Smooth muscle cell (in vitro differentiated cells): Measurements from ENCODE around the gene PHLDB1. TPM values are rescaled to one million over a fixed set of nuclear protein-coding genes. Genes with fewer than 3 reads are reported as not detected.
A peak's percentile ranks its signal among the peaks of the same experiment; 100 is the strongest.

ENCODE experiments used
- DNase-seq: peaks from one replicate; lab custom pipeline; 2025; ENCODE audit not compliant: unreplicated experiment; lab: John Stamatoyannopoulos, UW
- H2AFZ ChIP-seq: fragments of 200-600 bp; sonication (generic); 2 replicates; pipeline ENCODE4 v1.6.0; 2016; ENCODE audit warnings: antibody characterized with exemption, low read depth, mild to moderate bottlenecking
- H3F3A ChIP-seq: fragments of 200-600 bp; sonication (generic); 2 replicates; pipeline ENCODE4 v1.6.0; 2017; ENCODE audit warnings: antibody characterized with exemption, low read depth
- H3K27ac ChIP-seq: fragments of 200-600 bp; sonication (generic); 2 replicates; pipeline ENCODE4 v1.5.1; 2016; ENCODE audit warnings: low read depth, mild to moderate bottlenecking
- H3K27me3 ChIP-seq: fragments of 200-600 bp; sonication (generic); 2 replicates; pipeline ENCODE4 v1.6.1; 2016; ENCODE audit warnings: low read depth, mild to moderate bottlenecking
- H3K36me3 ChIP-seq: fragments of 200-600 bp; sonication (generic); 2 replicates; pipeline ENCODE4 v1.5.1; 2016; ENCODE audit warnings: low read depth
- H3K4me1 ChIP-seq: fragments of 200-600 bp; sonication (generic); 2 replicates; pipeline ENCODE4 v1.5.1; 2016; ENCODE audit warnings: low read depth
- H3K4me2 ChIP-seq: fragments of 200-600 bp; sonication (generic); 2 replicates; pipeline ENCODE4 v1.6.0; 2016; ENCODE audit warnings: mild to moderate bottlenecking
- H3K4me3 ChIP-seq: fragments of 200-600 bp; sonication (generic); 2 replicates; pipeline ENCODE4 v1.5.1; 2016; ENCODE audit warnings: mild to moderate bottlenecking
- H3K79me2 ChIP-seq: fragments of 200-600 bp; sonication (generic); 2 replicates; pipeline ENCODE4 v1.6.0; 2016; ENCODE audit warnings: low read depth, mild to moderate bottlenecking
- H3K9ac ChIP-seq: fragments of 200-600 bp; sonication (generic); 2 replicates; pipeline ENCODE4 v1.6.0; 2016; ENCODE audit warnings: low read depth
- H3K9me3 ChIP-seq: fragments of 200-600 bp; sonication (generic); replicated peaks from 2 replicates; pipeline ENCODE4 v1.5.1; 2016; ENCODE audit warnings: low read depth
- H4K20me1 ChIP-seq: fragments of 200-600 bp; sonication (generic); 2 replicates; pipeline ENCODE4 v1.6.0; 2016; ENCODE audit warnings: low read depth
- WGBS: methylation state at CpG from one replicate; pipeline ENCODE4 v1.1.7; 2016; ENCODE audit warnings: low lambda C conversion rate; 5-methylcytosine and 5-hydroxymethylcytosine counted together
- polyA plus RNA-seq: library from polyadenylated mRNA; unstranded; fragments of >200 nt; fragmentation: Nextera tagmentation; extraction: Ambion mirVana; gene quantifications from 2 replicates; pipeline ENCODE4 v1.2.1, GENCODE V29; 2016
- total RNA-seq: library from RNA; depleted of rRNA; stranded (reverse); fragments of >200 nt; gene quantifications from 2 replicates; pipeline ENCODE4 v1.2.3, GENCODE V29; 2014
- TF ChIP-seq, protein P1 (sequence below): fragments of 200-600 bp; sonication (generic); IDR thresholded peaks from 2 replicates; pipeline ENCODE4 v1.5.1; 2017; ENCODE audit warnings: borderline replicate concordance, mild to moderate bottlenecking, antibody characterized with exemption; ENCODE audit not compliant: insufficient read depth, poor library complexity, severe bottlenecking

The PHLDB1 gene
- total and polyA plus RNA-seq, 2 experiments from 2014 or later = 86.0 to 89.0 TPM

DNA sequence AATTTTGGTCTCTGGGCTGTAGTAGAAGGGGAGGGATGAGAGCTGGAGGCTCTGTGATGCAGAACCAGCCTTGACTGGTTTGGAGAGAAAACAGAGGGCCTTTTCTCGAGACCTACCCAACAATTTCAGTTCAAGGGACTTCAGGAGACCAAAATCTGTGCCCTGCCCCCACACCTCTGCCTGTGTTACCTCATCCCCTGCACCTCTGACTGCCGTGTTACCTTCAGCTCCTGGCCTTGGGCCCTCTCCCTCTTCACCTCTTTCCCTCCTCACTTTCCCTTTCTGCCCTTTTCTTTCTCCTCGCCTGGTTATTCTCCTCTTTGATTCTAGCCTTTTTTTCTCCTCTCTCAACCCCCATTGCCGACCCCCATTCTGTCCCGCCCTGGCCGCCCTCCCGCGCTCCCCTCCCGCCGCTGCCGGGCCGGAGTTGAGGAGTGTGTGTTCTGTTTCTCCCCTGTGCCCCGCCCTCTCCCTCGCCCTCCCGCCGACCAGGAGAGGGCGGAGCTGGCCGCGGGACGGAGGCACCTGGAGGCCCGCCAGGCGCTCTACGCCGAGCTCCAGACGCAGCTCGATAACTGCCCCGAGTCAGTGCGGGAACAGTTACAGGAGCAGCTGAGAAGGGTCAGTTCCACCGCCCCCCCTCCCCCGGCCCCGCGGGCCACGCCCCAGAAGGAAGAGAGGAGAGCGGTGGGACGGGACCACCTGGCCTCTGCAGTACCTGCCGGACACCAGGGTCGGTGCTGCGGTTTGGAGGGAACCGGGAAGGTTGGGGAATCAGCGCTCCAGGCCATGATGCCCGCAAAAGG is 27.2 kb downstream of the PHLDB1 start:
- WGBS = 40% methylated on average over 33 of the region's 41 CpGs
- Histone ChIP-seq H4K20me1 (peaks cover 97% of the 10 kb centered on the region), H3K4me1 (peaks cover 21% of the 10 kb centered on the region), H3F3A (no peaks in the 10 kb centered on the region), H2AFZ (no peak overlapping the region), H3K27me3 (no peaks in the 10 kb centered on the region), H3K79me2 (peaks cover 12% of the 10 kb centered on the region), H3K9me3 (no peaks in the 10 kb centered on the region), H3K4me3 (peak overlapping the region; percentile 15), H3K36me3 (no peaks in the 10 kb centered on the region), H3K9ac (no peak overlapping the region), H3K27ac (peak overlapping the region; percentile 35), H3K4me2 (peak overlapping the region; percentile 54)
- TF ChIP-seq, protein P1, sequence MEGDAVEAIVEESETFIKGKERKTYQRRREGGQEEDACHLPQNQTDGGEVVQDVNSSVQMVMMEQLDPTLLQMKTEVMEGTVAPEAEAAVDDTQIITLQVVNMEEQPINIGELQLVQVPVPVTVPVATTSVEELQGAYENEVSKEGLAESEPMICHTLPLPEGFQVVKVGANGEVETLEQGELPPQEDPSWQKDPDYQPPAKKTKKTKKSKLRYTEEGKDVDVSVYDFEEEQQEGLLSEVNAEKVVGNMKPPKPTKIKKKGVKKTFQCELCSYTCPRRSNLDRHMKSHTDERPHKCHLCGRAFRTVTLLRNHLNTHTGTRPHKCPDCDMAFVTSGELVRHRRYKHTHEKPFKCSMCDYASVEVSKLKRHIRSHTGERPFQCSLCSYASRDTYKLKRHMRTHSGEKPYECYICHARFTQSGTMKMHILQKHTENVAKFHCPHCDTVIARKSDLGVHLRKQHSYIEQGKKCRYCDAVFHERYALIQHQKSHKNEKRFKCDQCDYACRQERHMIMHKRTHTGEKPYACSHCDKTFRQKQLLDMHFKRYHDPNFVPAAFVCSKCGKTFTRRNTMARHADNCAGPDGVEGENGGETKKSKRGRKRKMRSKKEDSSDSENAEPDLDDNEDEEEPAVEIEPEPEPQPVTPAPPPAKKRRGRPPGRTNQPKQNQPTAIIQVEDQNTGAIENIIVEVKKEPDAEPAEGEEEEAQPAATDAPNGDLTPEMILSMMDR = no peak
- no peak for DNase-seq

DNA sequence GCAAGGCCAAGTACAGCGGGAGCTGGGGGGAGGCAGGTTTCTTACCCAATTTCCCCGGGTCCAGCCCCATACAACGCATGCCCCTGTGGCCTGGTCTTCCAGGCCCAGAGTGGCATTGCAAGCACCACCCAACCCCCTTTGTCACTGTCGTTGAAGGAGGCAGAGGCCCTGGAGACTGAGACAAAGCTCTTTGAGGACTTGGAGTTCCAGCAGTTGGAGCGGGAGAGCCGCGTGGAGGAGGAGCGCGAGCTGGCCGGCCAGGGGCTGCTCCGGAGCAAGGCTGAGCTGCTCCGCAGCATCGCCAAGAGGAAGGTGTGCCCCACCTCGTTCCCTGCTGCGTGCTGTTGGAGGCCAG is 27.8 kb downstream of the PHLDB1 start:
- H3K27me3 ChIP-seq = no peaks in the 10 kb centered on the region
- H3K79me2 ChIP-seq = peaks cover 12% of the 10 kb centered on the region
- TF ChIP-seq, protein P1 = no peak
- no peaks in the 10 kb centered on the region for H3K9me3 ChIP-seq
- H3K9ac ChIP-seq = no peak overlapping the region
- no peak overlapping the region for H3K27ac ChIP-seq
- H3F3A ChIP-seq = no peaks in the 10 kb centered on the region
- H4K20me1 ChIP-seq = peaks cover 97% of the 10 kb centered on the region
- H3K4me1 ChIP-seq = peaks cover 21% of the 10 kb centered on the region
- H3K36me3 ChIP-seq = no peaks in the 10 kb centered on the region
- H3K4me2 ChIP-seq = peak overlapping the region; percentile 54
- no peak overlapping the region for H3K4me3 ChIP-seq
- no peak overlapping the region for H2AFZ ChIP-seq
- whole genome bisulfite sequencing = 66% methylated on average over 15 of the region's 15 CpGs
- DNase-seq = no peak

- no peaks in the 10 kb centered on the region for H3F3A ChIP-seq
- H3K4me1 ChIP-seq = peaks cover 21% of the 10 kb centered on the region
- H3K9ac ChIP-seq = no peak overlapping the region
- no peak overlapping the region for H3K27ac ChIP-seq
- TF ChIP-seq, protein P1 = no peak
- no peaks in the 10 kb centered on the region for H3K27me3 ChIP-seq
- no peaks in the 10 kb centered on the region for H3K9me3 ChIP-seq
- H2AFZ ChIP-seq = no peak overlapping the region
- H3K4me2 ChIP-seq = no peak overlapping the region
- no peak for DNase-seq
- 83% methylated on average over 2 of the region's 2 CpGs for WGBS
- H4K20me1 ChIP-seq = peaks cover 97% of the 10 kb centered on the region
- H3K4me3 ChIP-seq = no peak overlapping the region
- H3K79me2 ChIP-seq = peaks cover 10% of the 10 kb centered on the region
- H3K36me3 ChIP-seq = no peaks in the 10 kb centered on the region
Measured at GRCh38 chr11:118635642-118636041, 28.2 kb downstream of the PHLDB1 start.
